Gastroesophageal sphincter (tissue), 3 donors: ENCODE measurements around the gene PTCH1.

ENCODE experiments used
- CTCF ChIP-seq, 4 experiments: fragments of 200-600 bp in 2 of 4; fragments of 450-650 bp in 2 of 4; sonication (generic) in 1 of 4; IDR thresholded peaks; one replicate each; pipeline ENCODE4 v1.5.1; 2017 to 2019; ENCODE audit warnings: antibody characterized with exemption in 4 of 4, mild to moderate bottlenecking in 2 of 4, moderate library complexity in 2 of 4
- POLR2AphosphoS5 ChIP-seq: sonication (generic); formaldehyde crosslinking; IDR thresholded peaks from one replicate; pipeline ENCODE4 v1.6.1; 2017; ENCODE audit warnings: antibody characterized with exemption

GRCh38 chr9:95452176-95452575 lies 64.6 kb downstream of the PTCH1 start:
- no peak for TF ChIP-seq CTCF (IDR thresholded peaks at IDR 0.05)
- no peak for TF ChIP-seq POLR2AphosphoS5
